Activated CD8-positive, alpha-beta T cell treated with anti-CD3 and anti-CD28 coated beads for 36 hours (primary cell): ENCODE data around the gene GYPC. TPM values are rescaled to one million over a fixed set of nuclear protein-coding genes. Genes with fewer than 3 reads are reported as not detected.

Source experiments
- ATAC-seq: fragments of 200-7000 bp; cut with Tn5 transposase; one replicate; pipeline ENCODE4 v1.10.0; 2021; ENCODE audit warnings: mild to moderate bottlenecking, moderate library complexity
- CTCF ChIA-PET: fragments of 350-600 bp; sonication (Branson Sonifier 250); formaldehyde crosslinking; loops from one replicate; lab custom pipeline; 2021; ENCODE audit warnings: antibody characterized with exemption; lab: Charles Lee
- POLR2A ChIA-PET: fragments of 350-600 bp; sonication (Branson Sonifier 250); formaldehyde crosslinking; loops from one replicate; lab custom pipeline; 2021; ENCODE audit warnings: antibody characterized with exemption; lab: Charles Lee
- DNase-seq: peaks from one replicate; pipeline ENCODE4 v3.0.0-alpha.2; 2020
- H3K27ac Mint-ChIP-seq: one replicate; pipeline ENCODE4 v1.8.0; 2021; ENCODE audit warnings: mild to moderate bottlenecking, mixed read lengths
- H3K27me3 Mint-ChIP-seq: one replicate; pipeline ENCODE4 v1.8.0; 2021; ENCODE audit warnings: mixed read lengths
- H3K36me3 Mint-ChIP-seq: one replicate; pipeline ENCODE4 v1.8.0; 2021; ENCODE audit warnings: low read depth, mixed read lengths
- H3K4me1 Mint-ChIP-seq: one replicate; pipeline ENCODE4 v1.8.0; 2021; ENCODE audit warnings: low read depth, mixed read lengths
- H3K4me3 Mint-ChIP-seq: one replicate; pipeline ENCODE4 v1.8.0; 2021; ENCODE audit warnings: mild to moderate bottlenecking, moderate library complexity, mixed read lengths
- H3K9me3 Mint-ChIP-seq: one replicate; pipeline ENCODE4 v1.8.0; 2021; ENCODE audit warnings: mixed read lengths
- CTCF ChIP-seq: fragments of 200-600 bp; IDR thresholded peaks from one replicate; pipeline ENCODE4 v1.8.0; 2022; ENCODE audit warnings: antibody characterized with exemption, mild to moderate bottlenecking
- intact Hi-C: fragments of 100-400 bp; cut with micrococcal nuclease; formaldehyde crosslinking; loops from one replicate; pipeline ENCODE4 v1.10.0; 2022
- total RNA-seq, 2 experiments: library from RNA; stranded (reverse); gene quantifications; one replicate each; pipeline ENCODE4 v1.2.3, GENCODE V29; 2021

GYPC gene
- total RNA-seq, 2 experiments from 2014 or later: 172 to 173 TPM

- DNase-seq (no peak), ATAC-seq (no peak)
- no peak for TF ChIP-seq CTCF
- intact Hi-C loops: no loop called here
- Mint-ChIP-seq H3K4me1 (no peaks in the 10 kb centered on the region), H3K27ac (no peak overlapping the region), H3K4me3 (no peak overlapping the region), H3K36me3 (no peaks in the 10 kb centered on the region), H3K27me3 (no peaks in the 10 kb centered on the region), H3K9me3 (no peaks in the 10 kb centered on the region)
- CTCF ChIA-PET: no interaction called here
- POLR2A ChIA-PET: no interaction called here
Observed at GRCh38 chr2:126717928-126718327, 62.0 kb downstream of the GYPC start.

- no peak for TF ChIP-seq CTCF
- no peaks in the 10 kb centered on the region for H3K27me3 Mint-ChIP-seq
- no peak overlapping the region for H3K4me3 Mint-ChIP-seq
- no peak overlapping the region for H3K27ac Mint-ChIP-seq
- H3K9me3 Mint-ChIP-seq: no peaks in the 10 kb centered on the region
- ChIA-PET CTCF (interaction anchor here (0.8 kb wide), 1 partner anchor 43 kb away, joined by 3 read pairs; no protein-coding TSS in a partner anchor), POLR2A (interaction anchor here (0.6 kb wide), 1 partner anchor 91 kb away, joined by 3 read pairs; no protein-coding TSS in a partner anchor)
- H3K36me3 Mint-ChIP-seq: no peaks in the 10 kb centered on the region
- intact Hi-C loops: no loop called here
- DNase-seq (no peak), ATAC-seq (no peak)
- H3K4me1 Mint-ChIP-seq: no peaks in the 10 kb centered on the region
Observed at GRCh38 chr2:126719191-126719832, 63.4 kb downstream of the GYPC start.

GRCh38 chr2:126719833-126720351 lies 63.9 kb downstream of the GYPC start:
- ChIA-PET POLR2A (no interaction called here), CTCF (no interaction called here)
- Mint-ChIP-seq H3K4me3 (no peak overlapping the region), H3K36me3 (no peaks in the 10 kb centered on the region), H3K27ac (no peak overlapping the region), H3K9me3 (peaks cover under 1% of the 10 kb centered on the region), H3K27me3 (no peaks in the 10 kb centered on the region), H3K4me1 (no peaks in the 10 kb centered on the region)
- no peak for ATAC-seq
- no peak for DNase-seq
- TF ChIP-seq CTCF: no peak
- intact Hi-C loops: no loop called here

- DNase-seq (peak; percentile 29), ATAC-seq (peak; percentile 87)
- Mint-ChIP-seq H3K27me3 (no peaks in the 10 kb centered on the region), H3K4me1 (no peaks in the 10 kb centered on the region), H3K36me3 (peaks cover 5% of the 10 kb centered on the region), H3K27ac (no peak overlapping the region), H3K9me3 (peaks cover 7% of the 10 kb centered on the region), H3K4me3 (no peak overlapping the region)
- TF ChIP-seq CTCF: no peak
- intact Hi-C loops: no loop called here
- CTCF ChIA-PET: no interaction called here
- POLR2A ChIA-PET: no interaction called here
Observed at GRCh38 chr2:126720638-126721037, 64.7 kb downstream of the GYPC start.

GRCh38 chr2:126722081-126722480 lies 66.1 kb downstream of the GYPC start:
- Mint-ChIP-seq H3K27ac (no peak overlapping the region), H3K36me3 (peaks cover 7% of the 10 kb centered on the region), H3K4me1 (no peaks in the 10 kb centered on the region), H3K9me3 (peaks cover 10% of the 10 kb centered on the region), H3K4me3 (no peak overlapping the region), H3K27me3 (no peaks in the 10 kb centered on the region)
- no peak for TF ChIP-seq CTCF
- intact Hi-C loops: no loop called here
- CTCF ChIA-PET: no interaction called here
- DNase-seq: no peak
- no peak for ATAC-seq
- POLR2A ChIA-PET: no interaction called here
